Activated naive CD4-positive, alpha-beta T cell treated with Interleukin-2 at 50 U/mL for 16 hours (primary cell): Measurements from ENCODE around the gene SPAG16.
"Not testable (repeated sequence)": the region's sequence is repeated elsewhere in the genome, so short reads cannot be mapped to it uniquely, and the experiment has no call there.

Source experiments
- DNase-seq: peaks from one replicate; pipeline ENCODE4 v3.0.0-alpha.2; 2020

The SPAG16 gene

GRCh38 chr2:213861638-213862037, 577.4 kb downstream of the SPAG16 start:
- DNase-seq = no peak

DNA sequence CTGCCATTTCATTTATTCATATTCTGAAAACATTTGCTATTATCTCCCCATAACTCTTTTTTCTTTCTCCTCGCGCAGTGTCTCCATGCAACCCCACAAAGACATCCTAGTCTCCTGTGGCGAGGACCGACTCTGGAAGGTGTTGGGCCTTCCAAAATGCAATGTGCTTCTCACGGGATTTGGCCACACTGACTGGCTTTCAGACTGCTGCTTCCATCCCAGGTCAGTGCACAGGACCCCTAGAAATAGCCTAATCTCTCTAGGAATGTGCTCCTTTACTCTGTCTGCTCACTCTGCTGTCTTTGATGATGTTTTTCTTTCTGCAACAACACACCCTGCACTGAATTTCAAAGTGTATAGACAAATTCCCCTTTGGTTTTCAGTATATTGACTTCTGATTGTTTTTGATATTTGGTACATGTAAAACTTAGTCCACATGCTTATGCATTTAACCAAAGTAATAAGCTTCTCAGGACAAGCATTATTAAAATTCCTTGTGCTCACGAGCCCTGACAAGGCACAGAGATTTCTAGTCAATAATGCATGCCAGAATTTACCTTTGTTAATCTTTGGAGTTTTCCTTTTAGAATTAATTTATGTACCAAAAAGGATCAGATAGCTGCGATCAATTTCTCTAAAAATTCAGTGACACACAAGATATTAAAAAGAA, 578.3 kb downstream of the SPAG16 start:
- no peak for DNase-seq

DNA sequence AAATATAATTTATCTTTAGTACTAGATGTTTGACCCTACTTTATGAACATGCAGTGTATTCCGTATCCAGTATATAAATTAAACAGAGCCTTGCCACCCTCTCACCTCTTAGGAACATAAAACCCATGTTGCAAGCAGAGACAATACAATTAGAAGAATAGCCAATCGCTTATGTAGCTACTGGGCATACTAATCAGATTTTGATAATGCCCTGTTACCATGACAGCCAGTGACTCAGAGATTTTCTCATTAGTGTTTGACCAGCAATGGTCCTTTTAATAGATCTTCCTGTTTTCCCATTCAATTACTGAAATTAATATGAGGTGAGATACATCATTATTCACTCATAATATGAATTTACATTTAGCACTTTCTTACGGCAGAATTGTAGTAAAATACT, 579.3 kb downstream of the SPAG16 start:
- DNase-seq = no peak

DNA sequence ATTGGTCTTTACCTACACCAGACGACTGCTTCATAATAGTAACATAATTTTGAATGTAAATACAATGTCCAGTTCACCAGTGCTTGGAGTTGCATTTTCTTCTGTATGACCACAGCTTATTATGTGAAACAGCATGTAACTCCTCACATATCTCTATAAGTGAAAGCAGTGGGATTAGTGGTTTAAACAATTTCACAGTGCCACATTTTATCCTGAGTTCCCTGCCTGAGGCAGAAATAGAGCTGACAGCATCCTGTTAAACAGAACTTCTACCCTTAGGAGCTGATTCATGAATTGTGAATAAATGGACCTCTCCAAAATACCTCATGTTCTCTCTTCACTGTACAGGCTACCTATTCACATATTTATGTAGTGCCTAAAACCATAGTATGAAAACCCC, 584.3 kb downstream of the SPAG16 start:
- no peak for DNase-seq

DNA sequence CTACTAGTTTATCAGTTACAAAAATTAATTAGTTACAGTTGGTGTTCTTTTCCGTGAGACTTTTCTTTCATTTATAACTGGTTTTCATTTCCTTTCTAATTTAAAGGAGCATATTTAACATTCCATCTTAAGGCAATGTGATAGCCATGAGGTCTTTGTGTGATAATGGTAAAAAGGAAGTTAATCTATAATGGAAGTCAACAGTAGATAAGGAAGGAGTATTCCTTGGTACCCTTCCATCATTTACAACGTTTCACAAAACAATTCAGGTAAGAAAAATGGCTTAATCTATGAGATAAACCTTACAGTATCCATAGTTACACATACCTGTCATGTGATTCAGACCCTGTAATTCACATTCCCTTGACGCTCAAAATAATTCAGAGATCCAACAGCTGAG, 601.2 kb downstream of the SPAG16 start:
- DNase-seq = no peak

DNA sequence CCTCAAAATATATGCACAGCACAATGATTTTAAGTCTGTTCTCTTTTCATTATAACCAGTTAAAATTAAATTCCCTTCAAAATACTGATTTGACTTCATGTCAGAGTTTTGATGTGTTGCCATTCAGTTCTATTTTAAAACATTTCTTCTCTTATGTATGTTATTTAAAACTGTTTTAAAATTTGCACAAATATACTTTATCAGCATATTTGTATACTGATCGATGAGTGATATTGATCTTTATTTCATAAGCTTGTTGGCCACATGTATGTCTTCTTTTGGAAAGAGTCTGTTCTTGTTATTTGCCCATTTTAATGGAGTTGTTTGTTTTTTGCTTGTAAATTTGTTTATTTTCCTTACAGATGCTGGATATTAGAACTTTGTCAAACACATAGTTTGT, 630.2 kb downstream of the SPAG16 start:
- DNase-seq = no peak

- no peak for DNase-seq
Measured at GRCh38 chr2:213920014-213920413, 635.8 kb downstream of the SPAG16 start.

- DNase-seq = no peak
Measured at GRCh38 chr2:213923543-213923942, 639.3 kb downstream of the SPAG16 start.

DNA sequence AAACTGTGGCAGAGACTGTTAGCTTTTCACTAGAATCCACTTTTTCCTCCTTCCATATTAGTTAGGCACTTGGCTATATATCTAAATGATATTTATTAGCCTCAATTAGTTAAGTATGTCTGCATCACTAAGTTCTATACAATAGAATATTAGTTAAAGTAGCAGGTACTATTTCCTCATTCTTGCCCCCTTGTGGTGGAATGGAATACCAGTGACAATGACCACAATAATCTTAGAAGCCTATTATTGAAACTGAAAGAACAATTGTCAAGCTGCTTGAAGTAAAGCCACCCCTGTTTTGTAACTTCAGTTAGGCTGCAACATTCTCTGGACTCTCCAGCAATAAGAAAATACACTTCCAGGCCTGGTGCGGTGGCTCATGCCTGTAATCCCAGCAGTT, 650.3 kb downstream of the SPAG16 start:
- no peak for DNase-seq

DNA sequence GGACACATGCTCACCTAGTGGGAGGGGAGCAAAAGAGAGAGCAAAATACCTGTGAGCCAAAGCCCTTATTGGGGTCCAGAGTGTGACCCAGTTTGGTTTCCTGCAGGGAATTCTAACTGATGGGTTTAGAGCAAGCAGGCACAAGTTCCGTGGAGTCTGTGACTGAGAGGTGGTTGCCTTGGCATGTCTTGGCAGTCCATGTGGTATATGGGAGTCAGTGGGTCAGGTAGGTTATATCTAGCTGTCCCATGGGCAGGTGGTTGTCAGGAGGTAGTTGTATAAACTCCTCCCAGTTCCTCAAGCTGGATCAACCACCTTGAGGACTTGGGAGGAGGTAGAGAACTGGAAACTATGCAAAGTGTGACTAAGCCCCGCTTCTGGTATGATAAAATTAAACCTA, 673.8 kb downstream of the SPAG16 start:
- DNase-seq = no peak

GRCh38 chr2:213959589-213959988, 675.3 kb downstream of the SPAG16 start:
- no peak for DNase-seq

DNA sequence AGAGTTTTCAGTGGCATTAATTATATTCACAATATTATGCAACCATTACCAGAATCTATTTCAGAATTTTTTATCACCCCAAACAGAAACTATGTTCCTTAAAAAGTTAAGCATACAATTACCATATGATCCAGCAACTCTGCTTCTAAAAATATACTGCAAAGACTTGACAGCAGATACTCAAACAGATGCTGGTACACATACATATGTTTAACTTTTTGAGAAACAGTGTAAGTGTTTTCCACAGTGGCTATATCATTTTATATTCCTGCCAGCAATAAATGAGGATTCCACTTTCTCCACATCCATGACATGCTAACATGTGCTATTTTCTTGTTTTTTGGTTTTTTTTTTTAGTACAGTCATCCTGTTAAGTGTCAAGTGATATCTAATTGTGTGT, 687.3 kb downstream of the SPAG16 start:
- DNase-seq = no peak

DNA sequence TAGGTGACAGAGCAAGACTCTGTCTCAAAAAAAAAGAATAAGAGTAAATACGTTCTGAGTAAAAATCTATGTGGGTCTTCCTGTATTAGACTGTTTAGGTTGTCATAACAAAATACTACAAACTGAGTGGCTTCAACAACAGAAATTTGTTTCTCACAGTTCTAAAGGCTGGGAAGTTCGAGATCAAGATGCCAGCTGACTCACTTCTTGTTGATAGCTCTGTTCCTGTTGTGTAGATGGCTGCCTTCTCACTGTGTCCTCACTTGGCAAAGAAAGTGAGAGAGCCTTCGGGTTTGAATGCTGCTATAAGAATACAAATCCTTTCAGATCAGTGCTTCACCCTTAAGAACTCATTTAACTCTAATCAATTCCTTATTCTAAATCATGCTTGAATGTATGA, 696.6 kb downstream of the SPAG16 start:
- DNase-seq = no peak

GRCh38 chr2:213989207-213989606, 704.9 kb downstream of the SPAG16 start:
- DNase-seq = no peak

DNA sequence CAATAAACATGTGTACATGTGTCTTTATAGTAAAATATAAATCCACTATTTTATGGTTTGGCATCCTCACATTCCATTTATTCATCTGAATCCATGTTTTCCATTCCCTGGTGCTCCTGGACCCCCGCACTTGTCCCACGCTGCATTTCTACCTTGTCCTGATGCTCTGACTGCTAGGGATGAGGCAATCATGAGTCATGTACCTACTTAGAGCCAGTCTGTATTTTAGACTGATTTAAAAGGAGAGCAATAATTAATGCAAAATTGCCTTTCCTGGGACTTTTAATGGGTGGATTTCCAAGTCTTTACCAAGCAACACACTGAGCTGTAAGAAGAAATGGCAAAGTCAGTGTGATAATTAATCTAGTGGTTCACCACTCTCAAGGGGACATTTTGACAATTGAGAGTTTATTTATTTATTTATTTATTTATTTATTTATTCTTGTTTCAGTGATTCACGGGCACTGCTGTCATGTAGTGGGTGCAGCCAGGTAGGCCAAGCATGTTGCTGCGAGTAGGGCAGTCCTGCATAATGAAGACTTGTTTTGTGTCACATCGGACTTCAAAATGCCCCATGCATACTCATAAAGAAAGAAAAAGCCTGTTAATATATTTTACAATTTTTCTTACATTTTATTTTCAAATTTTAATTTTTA, 707.3 kb downstream of the SPAG16 start:
- DNase-seq = no peak

DNA sequence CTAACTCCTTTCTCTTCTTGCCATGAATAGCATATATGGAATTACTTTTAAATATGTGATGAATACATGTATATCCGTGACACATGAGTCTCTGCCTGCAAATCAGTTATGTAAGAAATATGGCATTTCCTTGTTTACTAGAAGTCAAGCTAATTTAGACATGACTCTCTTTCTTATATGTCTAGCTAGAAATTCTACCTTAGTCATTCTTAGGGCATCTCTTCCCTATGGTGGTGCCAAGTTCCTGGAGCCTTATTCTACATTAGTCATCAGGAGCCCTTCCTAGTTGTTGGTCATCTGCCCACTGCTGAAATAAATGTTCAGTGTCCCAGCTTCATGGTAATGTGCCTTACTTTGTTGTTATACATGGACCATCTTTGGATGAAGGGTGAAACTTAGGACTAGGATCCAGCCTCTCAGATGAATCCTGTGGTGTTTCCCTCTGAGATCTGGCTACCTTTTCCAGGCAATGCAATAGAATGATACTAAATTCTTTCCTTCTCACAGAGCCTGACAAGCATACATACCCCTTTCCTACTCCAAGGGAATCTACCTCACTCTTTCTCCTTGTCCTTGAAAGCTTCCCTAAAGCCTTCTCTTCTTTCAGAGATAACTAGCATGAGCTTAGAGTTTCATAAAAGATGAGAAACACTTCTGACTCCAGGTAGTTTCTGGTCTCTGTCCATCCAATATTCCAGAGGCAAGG, 711.3 kb downstream of the SPAG16 start:
- no peak for DNase-seq

- DNase-seq = not testable (repeated sequence)
Measured at GRCh38 chr2:213998976-213999375, 714.7 kb downstream of the SPAG16 start.

GRCh38 chr2:214004463-214004862, 720.2 kb downstream of the SPAG16 start:
- DNase-seq = no peak

GRCh38 chr2:214005337-214005736, 721.1 kb downstream of the SPAG16 start:
- no peak for DNase-seq

DNA sequence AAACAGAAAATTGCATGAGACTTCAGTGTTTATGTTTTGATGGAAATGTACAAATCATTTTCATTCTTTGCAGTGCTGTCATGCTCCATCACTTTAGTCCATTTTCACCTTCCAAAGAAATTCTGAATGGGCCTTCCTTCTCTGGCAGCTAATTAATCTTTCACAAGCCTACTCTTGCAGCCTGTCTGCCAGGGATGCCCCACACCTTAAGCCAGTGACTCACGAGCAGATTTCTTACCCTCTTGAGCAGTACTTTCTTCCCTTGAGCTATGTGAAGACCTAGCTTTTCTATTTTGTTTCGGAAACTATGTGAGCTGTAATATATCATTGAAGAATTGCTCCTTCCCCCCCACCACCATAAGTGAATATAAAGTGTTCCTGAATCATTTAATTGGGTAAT, 722.3 kb downstream of the SPAG16 start:
- DNase-seq = no peak

DNA sequence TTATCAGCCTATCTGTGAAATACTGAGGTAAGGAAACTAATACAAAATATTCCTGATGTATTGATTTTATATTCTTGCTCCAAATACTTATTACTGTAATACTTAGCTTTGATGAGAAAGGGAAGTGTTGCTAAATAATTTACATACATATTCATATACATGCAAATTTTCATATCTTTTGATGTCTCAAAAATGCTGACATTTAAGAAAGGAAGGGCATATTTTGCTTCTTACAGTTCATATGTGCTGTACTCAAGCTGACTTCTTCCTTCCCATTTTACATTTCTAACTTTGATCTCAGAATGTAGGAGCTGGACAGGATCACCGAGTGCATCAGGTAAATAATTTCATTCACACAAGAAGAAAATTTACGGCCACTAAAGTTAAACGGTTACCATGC, 727.4 kb downstream of the SPAG16 start:
- DNase-seq = no peak

DNA sequence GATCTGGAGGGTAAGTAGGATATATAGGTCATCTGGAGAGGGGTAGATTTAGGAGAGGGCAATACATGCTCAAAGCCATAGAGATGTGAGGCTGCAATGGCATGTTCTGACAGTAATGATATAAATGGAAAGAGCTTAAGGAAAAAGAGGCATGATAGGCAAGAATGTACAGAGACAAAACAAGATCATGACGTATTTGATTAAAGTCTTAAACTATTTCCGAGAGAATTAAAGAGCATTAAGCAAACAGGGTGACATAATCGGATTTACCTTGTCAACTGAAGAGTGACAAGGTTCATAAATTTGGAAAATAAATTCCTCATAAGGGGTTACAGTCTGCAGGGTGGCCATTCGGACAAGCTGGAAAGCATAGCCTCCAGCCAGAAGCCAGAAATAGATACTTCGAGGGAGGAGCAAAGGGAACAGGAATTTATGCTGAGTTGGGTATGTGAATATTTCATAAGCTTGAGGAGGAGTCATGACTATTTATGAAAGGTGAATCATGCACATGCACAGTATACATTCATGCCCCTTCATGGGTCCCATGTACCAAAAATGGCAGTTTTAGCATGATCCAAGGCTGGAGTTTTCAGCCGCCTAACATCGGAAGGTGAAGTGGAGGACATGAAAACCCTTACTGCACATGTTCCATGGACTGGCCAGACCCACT, 730.4 kb downstream of the SPAG16 start:
- DNase-seq = no peak

- no peak for DNase-seq
Measured at GRCh38 chr2:214019229-214019972, 735.1 kb downstream of the SPAG16 start.
